Sigmoid colon (tissue), 4 donors: Measurements from ENCODE around the gene SMOC2.
A peak's percentile ranks its signal among the peaks of the same experiment; 100 is the strongest.

Experiments used
- EP300 ChIP-seq, 4 donors: sonication (generic); formaldehyde crosslinking; IDR thresholded peaks; one replicate each; pipeline ENCODE4 v1.6.1; 2017; ENCODE audit warnings: antibody characterized with exemption in 4 of 4
- TF ChIP-seq, protein P1 (sequence below), 4 experiments: fragments of 450-650 bp in 3 of 4; fragments of 200-600 bp in 1 of 4; IDR thresholded peaks; one replicate each; pipeline ENCODE4 v1.5.1; 2016 to 2019; ENCODE audit warnings: antibody characterized with exemption in 4 of 4, mild to moderate bottlenecking in 3 of 4, moderate library complexity in 2 of 4

DNA sequence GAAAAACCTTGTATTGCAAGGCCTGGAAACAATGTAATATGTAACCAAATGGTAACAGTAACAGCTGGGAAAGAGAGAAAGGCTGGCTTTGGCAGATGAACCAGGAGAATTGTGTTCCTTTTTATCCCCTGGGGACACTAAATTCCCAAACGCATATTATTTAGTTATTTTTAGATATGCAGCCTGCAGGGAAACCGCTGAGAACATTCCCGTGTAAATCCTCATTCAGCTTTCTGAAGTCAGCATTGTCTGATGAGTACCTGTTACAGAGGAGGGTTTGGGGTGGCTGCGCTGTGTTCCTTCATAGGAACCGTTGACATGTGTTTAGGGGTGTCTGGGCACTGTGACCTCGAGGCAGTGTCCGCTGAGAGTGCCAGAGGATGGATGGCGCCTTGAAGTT, 101.3 kb downstream of the SMOC2 start:
- TF ChIP-seq, protein P1, sequence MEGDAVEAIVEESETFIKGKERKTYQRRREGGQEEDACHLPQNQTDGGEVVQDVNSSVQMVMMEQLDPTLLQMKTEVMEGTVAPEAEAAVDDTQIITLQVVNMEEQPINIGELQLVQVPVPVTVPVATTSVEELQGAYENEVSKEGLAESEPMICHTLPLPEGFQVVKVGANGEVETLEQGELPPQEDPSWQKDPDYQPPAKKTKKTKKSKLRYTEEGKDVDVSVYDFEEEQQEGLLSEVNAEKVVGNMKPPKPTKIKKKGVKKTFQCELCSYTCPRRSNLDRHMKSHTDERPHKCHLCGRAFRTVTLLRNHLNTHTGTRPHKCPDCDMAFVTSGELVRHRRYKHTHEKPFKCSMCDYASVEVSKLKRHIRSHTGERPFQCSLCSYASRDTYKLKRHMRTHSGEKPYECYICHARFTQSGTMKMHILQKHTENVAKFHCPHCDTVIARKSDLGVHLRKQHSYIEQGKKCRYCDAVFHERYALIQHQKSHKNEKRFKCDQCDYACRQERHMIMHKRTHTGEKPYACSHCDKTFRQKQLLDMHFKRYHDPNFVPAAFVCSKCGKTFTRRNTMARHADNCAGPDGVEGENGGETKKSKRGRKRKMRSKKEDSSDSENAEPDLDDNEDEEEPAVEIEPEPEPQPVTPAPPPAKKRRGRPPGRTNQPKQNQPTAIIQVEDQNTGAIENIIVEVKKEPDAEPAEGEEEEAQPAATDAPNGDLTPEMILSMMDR (IDR thresholded peaks at IDR 0.05): no peak
- TF ChIP-seq EP300 (IDR thresholded peaks at IDR 0.05): peak in 1 of 4 donors; percentile 34
